SHP77 treated with DMSO at 0.1 percent for 48 hours (cell line): ENCODE results near the gene CXXC1.
"Not testable (repeated sequence)": the region's sequence is repeated elsewhere in the genome, so short reads cannot be mapped to it uniquely, and the experiment has no call there.

Source experiments
- DNase-seq: peaks from one replicate; lab custom pipeline; 2025; lab: John Stamatoyannopoulos, UW

Gene CXXC1

GRCh38 chr18:50287441-50288347, at the start of gene CXXC1:
Gene CXXC1, minus strand, starts transcription at chr18:50287692. Its CDS starts 103 bp downstream, at chr18:50287589.
- peak; percentile 98 for DNase-seq

GRCh38 chr18:50334546-50335152, 47.2 kb upstream of the CXXC1 start:
- no peak for DNase-seq

- no peak for DNase-seq
Measured at GRCh38 chr18:50331691-50332090, 44.2 kb upstream of the CXXC1 start.

GRCh38 chr18:50330176-50330575, 42.7 kb upstream of the CXXC1 start:
- DNase-seq, result no peak

- no peak for DNase-seq
Measured at GRCh38 chr18:50327983-50328382, 40.5 kb upstream of the CXXC1 start.

- no peak for DNase-seq
Measured at GRCh38 chr18:50320719-50321118, 33.2 kb upstream of the CXXC1 start.

- DNase-seq, result no peak
Measured at GRCh38 chr18:50315100-50315871, 27.8 kb upstream of the CXXC1 start.

GRCh38 chr18:50313873-50314460, 26.5 kb upstream of the CXXC1 start:
- no peak for DNase-seq

- no peak for DNase-seq
Measured at GRCh38 chr18:50313031-50313607, 25.6 kb upstream of the CXXC1 start.

- no peak for DNase-seq
Measured at GRCh38 chr18:50312296-50313030, 25.0 kb upstream of the CXXC1 start.

- DNase-seq, result no peak
Measured at GRCh38 chr18:50311650-50312049, 24.2 kb upstream of the CXXC1 start.

GRCh38 chr18:50310080-50310479, 22.6 kb upstream of the CXXC1 start:
- no peak for DNase-seq

GRCh38 chr18:50308851-50309250, 21.4 kb upstream of the CXXC1 start:
- DNase-seq, result not testable (repeated sequence)

- DNase-seq, result peak; percentile 71
Measured at GRCh38 chr18:50307738-50308470, 20.4 kb upstream of the CXXC1 start.

- DNase-seq, result no peak
Measured at GRCh38 chr18:50307400-50307737, 19.9 kb upstream of the CXXC1 start.

- no peak for DNase-seq
Measured at GRCh38 chr18:50306944-50307343, 19.5 kb upstream of the CXXC1 start.

- DNase-seq, result no peak
Measured at GRCh38 chr18:50301074-50301473, 13.6 kb upstream of the CXXC1 start.

- no peak for DNase-seq
Measured at GRCh38 chr18:50299626-50300388, 12.3 kb upstream of the CXXC1 start.

- DNase-seq, result no peak
Measured at GRCh38 chr18:50298443-50299284, 11.2 kb upstream of the CXXC1 start.
